ENCODE measurements around the gene SPATS2. TPM values are rescaled to one million over a fixed set of nuclear protein-coding genes. Genes with fewer than 3 reads are reported as not detected.

SPATS2 gene
- polyA plus RNA-seq, 1 experiment, result 23.1 TPM

DNA sequence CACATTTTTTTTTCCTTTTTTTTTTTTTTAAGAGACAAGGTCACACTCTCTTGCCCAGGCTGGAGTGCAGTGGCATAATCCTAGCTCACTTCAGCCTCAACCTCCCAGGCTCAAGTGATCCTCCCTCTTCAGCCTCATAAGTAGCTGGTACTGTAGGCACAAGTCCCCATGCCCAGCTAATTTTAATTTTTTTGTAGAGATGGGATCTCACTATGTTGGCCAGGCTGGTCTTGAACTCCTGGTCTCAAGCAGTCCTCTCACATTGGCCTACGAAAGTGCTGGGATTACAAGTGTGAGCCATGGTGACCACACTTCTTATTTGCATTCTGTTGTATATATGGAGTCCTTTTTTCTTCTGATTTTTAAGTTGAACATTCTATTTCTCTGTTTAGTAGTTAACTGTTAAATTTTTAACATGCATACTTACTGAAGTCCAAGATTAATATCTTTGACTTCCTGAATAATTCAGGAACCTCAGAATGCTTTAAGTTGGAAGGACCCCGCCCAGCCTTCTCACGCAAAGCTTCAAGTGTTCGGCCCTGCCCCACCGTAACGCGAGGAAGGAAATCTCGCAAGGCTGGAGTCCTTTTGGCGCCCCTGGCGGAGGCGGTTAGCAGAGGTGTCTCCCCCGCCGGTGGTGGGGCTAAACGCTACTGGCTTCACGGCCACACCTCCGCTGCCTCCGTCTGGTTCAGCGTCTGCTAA is 21.6 kb downstream of the SPATS2 start:
- POLR2A ChIA-PET, result no interaction called here
- Histone ChIP-seq H3K4me3 (ENCODE audit: low read depth, low read length) (no peak overlapping the region), H3K27me3 (ENCODE audit: control insufficient read depth, insufficient read depth, low read length) (no peaks in the 10 kb centered on the region), H3K36me3 (ENCODE audit: control insufficient read depth, insufficient read depth, low read length) (no peaks in the 10 kb centered on the region)
- TF ChIP-seq, protein P1, sequence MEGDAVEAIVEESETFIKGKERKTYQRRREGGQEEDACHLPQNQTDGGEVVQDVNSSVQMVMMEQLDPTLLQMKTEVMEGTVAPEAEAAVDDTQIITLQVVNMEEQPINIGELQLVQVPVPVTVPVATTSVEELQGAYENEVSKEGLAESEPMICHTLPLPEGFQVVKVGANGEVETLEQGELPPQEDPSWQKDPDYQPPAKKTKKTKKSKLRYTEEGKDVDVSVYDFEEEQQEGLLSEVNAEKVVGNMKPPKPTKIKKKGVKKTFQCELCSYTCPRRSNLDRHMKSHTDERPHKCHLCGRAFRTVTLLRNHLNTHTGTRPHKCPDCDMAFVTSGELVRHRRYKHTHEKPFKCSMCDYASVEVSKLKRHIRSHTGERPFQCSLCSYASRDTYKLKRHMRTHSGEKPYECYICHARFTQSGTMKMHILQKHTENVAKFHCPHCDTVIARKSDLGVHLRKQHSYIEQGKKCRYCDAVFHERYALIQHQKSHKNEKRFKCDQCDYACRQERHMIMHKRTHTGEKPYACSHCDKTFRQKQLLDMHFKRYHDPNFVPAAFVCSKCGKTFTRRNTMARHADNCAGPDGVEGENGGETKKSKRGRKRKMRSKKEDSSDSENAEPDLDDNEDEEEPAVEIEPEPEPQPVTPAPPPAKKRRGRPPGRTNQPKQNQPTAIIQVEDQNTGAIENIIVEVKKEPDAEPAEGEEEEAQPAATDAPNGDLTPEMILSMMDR (IDR thresholded peaks at IDR 0.05; ENCODE audit: insufficient read depth, low read depth, low read length), result no peak
- CTCF ChIA-PET, result interaction anchor here (0.5 to 0.6 kb wide), 2 partner anchors 68 to 131 kb away, joined by 3 read pairs; no protein-coding TSS in a partner anchor
- no peak for DNase-seq (ENCODE audit: low read depth)

DNA sequence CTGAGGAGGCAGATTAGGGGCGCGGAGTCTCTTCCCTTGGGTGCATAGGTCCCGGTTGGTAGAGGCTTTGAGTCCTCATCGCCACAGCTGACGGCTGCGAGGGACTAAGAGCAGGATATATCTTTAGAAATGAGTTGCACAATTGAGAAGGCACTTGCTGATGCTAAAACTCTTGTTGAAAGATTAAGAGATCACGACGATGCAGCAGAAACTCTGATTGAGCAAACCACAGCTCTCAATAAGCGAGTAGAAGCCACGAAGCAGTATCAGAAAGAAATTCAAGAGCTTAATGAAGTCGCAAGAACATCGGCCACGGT is 22.1 kb downstream of the SPATS2 start:
- TF ChIP-seq, protein P1 (IDR thresholded peaks at IDR 0.05; ENCODE audit: insufficient read depth, low read depth, low read length), result no peak
- H3K27me3 ChIP-seq (ENCODE audit: control insufficient read depth, insufficient read depth, low read length), result no peaks in the 10 kb centered on the region
- CTCF ChIA-PET, result interaction anchor here (0.6 to 1.3 kb wide), 2 partner anchors 14 to 131 kb away, joined by 3 read pairs; no protein-coding TSS in a partner anchor
- H3K4me3 ChIP-seq (ENCODE audit: low read depth, low read length), result no peak overlapping the region
- POLR2A ChIA-PET, result no interaction called here
- H3K36me3 ChIP-seq (ENCODE audit: control insufficient read depth, insufficient read depth, low read length), result no peaks in the 10 kb centered on the region
- no peak for DNase-seq (ENCODE audit: low read depth)

DNA sequence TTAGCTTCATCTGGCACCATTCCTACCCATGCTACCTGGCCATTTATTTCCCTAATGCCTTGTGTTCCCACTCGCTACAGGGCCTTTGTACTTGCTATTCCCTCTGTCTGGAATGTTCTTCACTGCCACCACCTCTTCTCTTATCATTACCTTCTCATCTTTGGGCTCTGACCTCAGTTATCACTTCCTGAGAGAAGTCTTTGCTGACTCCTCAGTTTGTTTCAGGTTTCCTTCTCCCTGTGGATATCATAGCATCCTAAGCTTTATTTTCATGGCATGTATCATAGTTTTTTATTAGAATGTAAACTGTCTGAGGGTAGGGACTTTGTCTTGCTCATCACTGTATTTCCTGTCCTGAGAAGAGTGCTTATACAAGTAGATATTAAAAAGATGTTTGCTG is 29.7 kb downstream of the SPATS2 start:
- CTCF ChIA-PET, result interaction anchor here (1.0 to 2.2 kb wide), 2 partner anchors 9 to 38 kb away, joined by 4 to 12 read pairs; no protein-coding TSS in a partner anchor
- DNase-seq (ENCODE audit: low read depth), result no peak
- POLR2A ChIA-PET, result no interaction called here
- no peaks in the 10 kb centered on the region for H3K36me3 ChIP-seq (ENCODE audit: control insufficient read depth, insufficient read depth, low read length)
- H3K27me3 ChIP-seq (ENCODE audit: control insufficient read depth, insufficient read depth, low read length), result no peaks in the 10 kb centered on the region
- TF ChIP-seq, protein P1 (IDR thresholded peaks at IDR 0.05; ENCODE audit: insufficient read depth, low read depth, low read length), result no peak
- H3K4me3 ChIP-seq (ENCODE audit: low read depth, low read length), result no peak overlapping the region

DNA sequence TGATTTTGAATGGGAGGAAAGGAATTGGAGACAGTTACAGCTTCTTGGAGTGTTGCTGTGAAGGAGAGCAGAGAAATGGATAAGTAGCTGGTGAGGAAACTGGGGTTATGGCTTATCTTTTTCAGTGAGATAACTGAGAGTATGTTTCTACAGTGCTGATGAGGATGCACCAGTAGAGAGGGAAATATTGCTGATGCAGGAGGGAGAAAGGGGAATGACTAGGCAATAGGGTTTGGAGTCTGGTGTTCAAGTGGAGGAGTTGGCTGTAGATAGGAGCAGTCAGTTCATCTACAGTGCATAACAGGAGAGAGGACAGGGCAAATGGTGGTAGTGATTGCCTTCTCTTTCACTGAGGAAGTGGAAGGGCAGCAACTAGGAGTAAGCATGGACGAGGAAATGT is 33.0 kb downstream of the SPATS2 start:
- no peak for DNase-seq (ENCODE audit: low read depth)
- ChIA-PET CTCF (interaction anchor here (1.7 kb wide), 1 partner anchor 31 kb away, joined by 3 read pairs; no protein-coding TSS in a partner anchor), POLR2A (no interaction called here)
- TF ChIP-seq, protein P1 (IDR thresholded peaks at IDR 0.05; ENCODE audit: insufficient read depth, low read depth, low read length), result no peak
- H3K27me3 ChIP-seq (ENCODE audit: control insufficient read depth, insufficient read depth, low read length), result no peaks in the 10 kb centered on the region
- H3K4me3 ChIP-seq (ENCODE audit: low read depth, low read length), result no peak overlapping the region
- H3K36me3 ChIP-seq (ENCODE audit: control insufficient read depth, insufficient read depth, low read length), result no peaks in the 10 kb centered on the region

DNA sequence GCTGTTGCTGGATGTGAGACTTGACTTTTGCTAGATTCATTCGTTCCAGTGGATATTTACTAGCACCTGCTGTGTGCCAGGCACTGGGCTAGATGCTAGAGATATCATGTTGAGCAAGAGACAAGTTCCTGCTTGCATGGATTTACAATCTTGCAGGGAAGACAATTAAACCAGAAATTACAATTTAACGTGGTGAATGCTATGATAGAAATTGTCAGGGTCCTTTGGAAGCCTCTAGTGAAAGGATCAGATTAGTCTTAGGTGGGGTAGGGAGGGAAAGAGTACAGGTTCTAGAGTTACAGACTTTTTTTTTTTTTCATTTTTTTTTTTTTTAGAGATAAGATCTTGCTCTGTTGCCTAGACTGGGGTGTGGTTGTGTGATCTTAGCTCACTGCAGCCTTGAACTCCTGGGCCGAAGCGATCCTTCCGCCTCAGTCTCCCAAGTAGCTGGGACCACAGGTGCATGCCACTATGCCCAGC is 36.7 kb downstream of the SPATS2 start:
- Histone ChIP-seq H3K4me3 (ENCODE audit: low read depth, low read length) (no peak overlapping the region), H3K27me3 (ENCODE audit: control insufficient read depth, insufficient read depth, low read length) (no peaks in the 10 kb centered on the region), H3K36me3 (ENCODE audit: control insufficient read depth, insufficient read depth, low read length) (no peaks in the 10 kb centered on the region)
- TF ChIP-seq, protein P1 (IDR thresholded peaks at IDR 0.05; ENCODE audit: insufficient read depth, low read depth, low read length), result no peak
- DNase-seq (ENCODE audit: low read depth), result no peak
- ChIA-PET CTCF (interaction anchor here (0.6 to 1.2 kb wide), 3 partner anchors 12 to 684 kb away, joined by 3 to 4 read pairs (median 3); no protein-coding TSS in a partner anchor), POLR2A (no interaction called here)

All from BJ (cell line).